HG02970 (cell line): Measurements from ENCODE around the gene RFX6.

Source experiments
- ATAC-seq: cut with Tn5 transposase; IDR thresholded peaks from one replicate; pipeline ENCODE4 v1.9.1; 2021; ENCODE audit warnings: mild to moderate bottlenecking, moderate library complexity, moderate number of reproducible peaks; ENCODE audit not compliant: unreplicated experiment, low FRiP score

Gene RFX6

DNA sequence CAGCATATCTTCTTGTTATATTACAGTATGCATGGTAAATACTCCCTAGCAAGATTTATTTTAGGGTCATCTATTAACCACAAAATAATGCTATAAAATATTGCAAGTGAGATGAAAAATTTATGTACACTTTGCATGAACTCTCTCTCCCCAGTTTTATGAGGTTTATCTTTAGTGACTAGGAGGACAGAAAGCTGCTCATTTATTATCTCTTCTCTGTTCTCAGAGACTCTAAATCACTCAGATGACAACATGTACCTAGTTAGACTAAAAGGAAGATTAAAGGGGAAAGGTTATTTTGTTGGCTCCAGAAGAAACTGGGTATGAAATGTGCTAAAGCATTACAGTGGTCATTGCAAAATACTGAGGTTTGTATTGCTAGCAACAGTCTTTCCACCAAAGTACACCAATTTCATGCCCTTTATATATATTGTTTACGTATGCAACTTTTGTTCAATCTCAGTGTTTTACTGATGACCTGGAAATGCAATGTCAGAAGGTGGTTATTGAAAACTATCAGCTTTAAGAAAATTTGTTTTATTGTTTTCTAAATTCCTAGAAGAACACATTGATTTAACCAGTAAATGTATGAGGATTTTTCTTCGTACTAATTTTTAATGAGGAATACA, 11.8 kb downstream of the RFX6 start:
- no peak for ATAC-seq

DNA sequence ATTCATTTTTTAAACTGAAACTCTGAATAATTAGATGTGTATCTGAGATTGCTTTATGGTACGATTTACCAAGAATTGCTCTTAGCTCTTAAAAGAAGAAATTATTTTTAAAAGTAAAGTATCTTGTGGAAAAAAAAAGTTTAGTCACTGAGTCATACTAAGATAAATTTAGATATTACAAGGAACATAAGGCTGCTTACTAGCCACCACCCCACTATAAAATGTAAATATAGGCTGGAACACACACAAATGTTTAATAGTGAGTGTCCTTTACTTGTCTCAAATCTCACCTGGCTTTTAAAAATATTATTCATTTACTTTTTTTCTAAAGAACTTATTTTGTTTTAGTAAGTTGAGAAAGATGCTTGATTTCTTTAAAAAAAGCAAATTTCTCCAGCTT, 17.6 kb downstream of the RFX6 start:
- ATAC-seq: no peak

DNA sequence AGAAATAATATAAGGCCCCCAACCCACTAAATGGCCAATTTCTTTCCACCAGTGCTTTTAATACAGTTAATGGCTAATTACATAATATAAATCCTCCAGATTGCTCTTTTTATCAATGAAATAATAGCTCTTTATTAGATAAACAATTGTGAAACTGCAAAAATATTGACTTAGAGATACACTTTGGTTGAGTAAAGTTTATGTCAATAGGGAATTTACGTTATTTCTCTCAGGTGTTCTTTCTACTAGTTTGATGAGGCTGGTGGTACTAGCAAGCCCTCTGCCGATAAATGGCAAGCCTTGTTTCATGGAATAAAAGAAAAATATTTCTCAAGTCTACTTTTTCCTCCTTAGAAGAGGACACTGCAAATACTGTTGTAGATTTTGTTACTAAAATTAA, 18.9 kb downstream of the RFX6 start:
- ATAC-seq: no peak

DNA sequence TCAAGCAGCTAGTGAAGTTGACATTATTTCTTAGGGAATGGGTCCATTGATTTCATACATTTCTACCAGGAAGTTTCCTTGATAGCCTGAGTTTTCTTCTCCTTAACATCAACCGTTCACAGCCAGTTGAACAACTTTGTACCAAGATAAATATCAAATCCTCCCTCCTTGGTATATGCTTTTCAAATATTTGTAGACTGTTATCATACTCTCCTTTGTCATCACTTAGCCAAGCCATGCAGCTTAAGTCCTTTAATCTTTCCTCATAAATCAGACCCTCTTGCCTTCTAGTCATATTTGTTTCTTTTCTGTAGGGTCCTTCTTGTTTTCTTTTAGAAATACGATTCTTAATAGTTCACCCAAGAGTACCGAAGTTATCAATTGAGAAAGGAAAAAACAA, 25.6 kb downstream of the RFX6 start:
- ATAC-seq: no peak

DNA sequence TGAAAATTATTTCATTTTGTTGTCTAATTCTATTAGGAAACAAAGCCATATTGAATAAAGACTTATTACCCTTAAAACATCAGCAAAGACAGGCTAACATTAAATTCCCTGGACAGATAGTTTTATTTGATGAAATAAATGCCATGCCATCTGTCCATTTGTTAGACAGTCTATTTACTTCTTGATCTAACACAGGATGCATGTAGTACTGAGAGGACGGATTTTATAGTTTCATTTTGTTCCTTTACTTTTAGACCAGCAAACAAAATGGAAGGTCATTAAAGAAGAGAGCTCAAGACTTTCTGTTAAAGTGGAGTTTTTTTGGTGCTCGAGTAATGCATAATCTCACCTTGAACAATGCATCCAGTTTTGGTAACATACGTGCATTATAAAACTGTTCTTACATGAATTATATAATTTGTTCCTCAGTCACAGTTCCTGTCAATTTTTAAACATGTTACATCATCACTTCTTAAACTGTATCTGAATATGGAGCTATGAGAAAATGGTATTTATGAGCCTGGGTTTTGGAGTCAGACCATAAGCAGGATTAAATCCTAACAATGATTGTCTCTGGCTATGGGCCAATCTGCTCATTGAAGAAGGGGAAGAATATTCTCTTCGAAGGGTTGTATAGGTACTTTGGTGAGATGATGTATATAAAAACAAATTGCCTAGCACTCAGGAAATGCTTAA, 46.0 kb downstream of the RFX6 start:
- ATAC-seq: no peak

DNA sequence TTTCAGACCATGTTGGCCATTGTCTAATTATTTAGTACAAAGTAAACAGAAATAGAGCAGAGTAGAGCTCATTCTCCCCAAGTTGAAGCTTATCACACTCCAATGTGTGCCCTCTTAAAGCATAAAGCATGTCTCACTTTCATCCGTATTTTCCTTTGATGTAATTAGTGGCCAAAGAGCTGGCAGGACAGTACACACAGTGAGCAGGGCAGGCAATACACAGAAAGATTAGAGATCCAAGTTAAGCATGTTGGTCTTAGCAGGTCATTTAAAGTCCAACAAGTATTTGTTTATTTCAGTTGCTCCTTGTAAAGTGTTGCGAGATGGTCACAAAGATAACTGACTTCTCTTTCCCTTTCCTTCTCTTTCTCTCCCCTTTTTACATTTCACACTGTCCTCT, 47.2 kb downstream of the RFX6 start:
- ATAC-seq: no peak

DNA sequence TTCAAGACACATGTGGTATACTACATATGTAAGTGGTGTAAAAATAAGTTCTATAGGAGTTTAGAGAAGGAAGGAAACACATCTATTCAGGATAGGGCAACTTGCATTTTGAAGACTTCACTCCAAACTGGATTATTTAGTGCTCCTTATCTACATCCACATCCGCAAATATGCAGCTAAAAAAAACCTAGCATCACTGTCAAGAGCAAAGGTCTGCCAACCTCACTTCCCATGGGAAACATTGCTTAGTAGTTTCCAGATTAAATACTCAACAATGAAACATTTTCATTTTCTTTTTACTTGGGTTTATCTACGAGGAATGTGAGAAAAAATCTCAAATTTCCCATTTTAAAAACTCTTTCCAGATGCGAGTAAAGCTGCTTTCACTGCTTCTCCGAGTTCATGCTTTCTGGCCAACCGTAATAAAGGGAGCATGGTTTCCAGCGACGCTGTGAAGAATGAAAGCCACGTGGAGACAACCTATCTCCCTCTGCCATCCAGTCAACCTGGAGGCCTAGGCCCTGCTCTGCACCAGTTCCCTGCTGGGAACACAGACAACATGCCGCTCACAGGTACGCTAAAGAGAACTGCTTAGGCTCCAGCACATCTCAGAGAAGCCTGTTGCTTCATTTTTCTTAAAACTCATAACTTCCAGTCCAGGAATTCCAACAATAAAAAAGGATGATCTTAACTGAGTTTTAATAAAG, 48.2 kb downstream of the RFX6 start:
- no peak for ATAC-seq

DNA sequence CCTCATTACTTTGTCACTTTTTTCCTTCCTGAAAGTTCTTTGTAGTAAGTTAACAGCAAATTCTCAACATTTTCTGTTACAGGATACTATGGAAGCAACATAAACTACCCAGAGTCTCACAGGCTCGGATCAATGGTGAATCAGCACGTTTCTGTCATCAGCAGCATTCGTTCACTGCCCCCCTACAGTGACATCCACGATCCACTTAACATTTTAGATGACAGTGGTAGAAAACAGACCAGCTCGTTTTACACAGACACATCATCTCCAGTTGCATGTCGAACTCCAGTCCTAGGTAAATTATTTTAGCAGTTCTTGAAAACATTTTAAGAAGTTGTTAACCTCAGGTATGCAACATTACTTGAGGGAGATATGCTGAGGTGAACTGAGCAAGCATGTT, 51.6 kb downstream of the RFX6 start:
- no peak for ATAC-seq

DNA sequence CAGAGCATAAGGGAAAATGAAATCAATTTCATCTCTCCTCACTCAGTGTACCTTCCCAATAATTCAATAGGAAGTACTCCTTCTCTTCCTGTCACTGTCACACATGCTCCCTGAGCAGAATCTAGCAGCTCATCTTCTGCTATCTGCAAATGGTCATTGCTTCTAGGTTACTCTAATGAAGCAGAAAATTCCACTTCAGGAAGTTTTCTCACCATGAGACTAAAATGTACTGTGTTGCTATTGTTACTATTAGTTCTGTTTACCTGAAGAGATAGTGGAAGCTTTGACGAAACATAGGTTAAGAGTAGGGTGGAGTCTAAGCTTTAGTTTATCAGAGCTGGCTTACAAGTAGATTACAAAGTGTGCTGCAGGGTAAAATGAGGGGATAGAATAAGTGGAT, 52.8 kb downstream of the RFX6 start:
- ATAC-seq: no peak

DNA sequence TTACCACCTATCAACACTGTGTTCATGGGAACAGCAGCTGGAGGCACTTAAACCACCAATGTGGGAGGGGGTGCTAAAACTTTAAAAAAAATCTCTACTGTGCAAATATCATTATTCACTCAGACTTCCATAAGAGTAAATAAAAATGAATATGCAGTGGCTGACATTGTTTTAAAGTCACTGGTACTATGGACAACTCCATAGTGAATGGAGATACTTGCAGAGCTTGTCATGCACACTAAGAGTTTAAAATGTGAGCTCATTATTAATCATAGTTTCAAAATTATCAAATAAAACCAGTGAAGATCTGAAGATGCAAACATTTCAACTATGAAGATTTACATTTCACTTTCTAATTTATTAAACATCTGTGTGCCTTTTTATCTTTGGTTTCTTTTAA, 54.4 kb downstream of the RFX6 start:
- ATAC-seq: no peak

DNA sequence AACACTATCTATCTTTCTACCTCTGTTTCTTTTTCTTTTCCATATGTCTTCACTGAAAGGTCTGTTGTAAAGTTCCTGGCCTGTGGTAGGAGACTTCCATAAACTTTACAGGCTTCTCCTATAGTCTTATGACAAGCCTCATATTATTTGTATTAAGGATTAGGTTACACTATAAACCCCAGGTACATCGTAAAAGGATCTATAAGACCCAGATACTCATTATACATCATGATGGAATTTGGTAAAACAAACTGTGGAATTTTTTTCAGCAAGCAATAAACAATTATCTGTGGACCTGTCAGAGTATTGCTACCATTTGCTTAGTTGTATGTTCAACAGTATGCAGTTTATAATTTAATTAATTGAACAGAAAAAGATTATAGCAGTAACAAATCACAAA, 55.5 kb downstream of the RFX6 start:
- no peak for ATAC-seq

DNA sequence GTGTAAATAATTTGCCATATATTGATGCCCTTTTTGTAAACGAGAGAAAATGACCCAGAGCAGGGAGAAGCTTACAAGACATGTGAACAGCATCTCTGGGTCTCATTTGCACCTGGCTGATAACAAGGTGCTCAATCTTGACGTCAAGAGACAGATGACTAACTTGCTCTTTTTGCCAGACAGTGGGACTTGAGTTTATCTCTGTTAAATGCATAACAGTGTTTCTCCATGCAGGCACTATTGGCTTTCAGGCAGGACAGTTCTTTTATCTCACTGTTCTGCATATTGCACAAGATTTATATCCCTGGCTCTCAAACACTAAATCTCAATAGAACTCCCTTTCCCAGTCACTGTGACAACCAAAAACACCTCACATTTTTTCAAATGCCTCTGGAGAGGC, 56.4 kb downstream of the RFX6 start:
- no peak for ATAC-seq

DNA sequence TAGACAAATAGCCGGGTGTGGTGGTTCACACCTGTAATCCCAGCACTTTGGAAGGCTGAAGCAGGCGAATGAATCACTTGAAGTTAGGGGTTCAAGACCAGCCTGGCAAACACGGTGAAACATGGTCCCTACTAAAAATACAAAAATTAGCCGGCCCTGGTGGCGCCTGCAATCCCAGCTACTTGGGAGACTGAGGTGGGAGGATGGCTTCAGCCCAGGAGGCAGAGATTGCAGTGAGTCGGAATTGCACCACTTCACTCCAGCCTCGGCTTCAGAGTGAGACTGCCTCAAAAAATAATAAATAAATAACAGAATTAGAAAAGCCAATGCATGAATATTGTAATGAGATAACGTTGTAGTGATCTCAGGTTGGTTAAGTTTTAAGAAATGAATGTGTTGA, 61.3 kb downstream of the RFX6 start:
- no peak for ATAC-seq

DNA sequence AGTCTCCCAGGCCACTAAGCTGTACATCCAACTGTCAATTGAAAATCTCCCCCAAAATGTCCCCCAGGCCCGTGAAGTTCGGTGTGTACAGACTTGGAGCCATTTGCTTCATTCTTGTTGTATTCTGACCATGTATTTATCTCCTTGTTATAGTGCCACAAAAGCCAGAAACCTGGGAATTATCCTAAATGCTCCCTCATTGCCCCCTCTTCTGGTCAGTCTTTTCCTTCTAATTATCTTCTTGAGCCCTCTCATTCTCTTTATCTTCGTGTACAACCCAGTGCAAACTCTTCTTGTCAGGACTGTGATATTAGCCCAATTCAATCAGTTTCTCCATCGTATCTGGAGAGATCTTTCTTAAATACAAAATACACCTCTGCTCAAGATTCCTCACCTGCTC, 64.7 kb downstream of the RFX6 start:
- ATAC-seq: no peak

DNA sequence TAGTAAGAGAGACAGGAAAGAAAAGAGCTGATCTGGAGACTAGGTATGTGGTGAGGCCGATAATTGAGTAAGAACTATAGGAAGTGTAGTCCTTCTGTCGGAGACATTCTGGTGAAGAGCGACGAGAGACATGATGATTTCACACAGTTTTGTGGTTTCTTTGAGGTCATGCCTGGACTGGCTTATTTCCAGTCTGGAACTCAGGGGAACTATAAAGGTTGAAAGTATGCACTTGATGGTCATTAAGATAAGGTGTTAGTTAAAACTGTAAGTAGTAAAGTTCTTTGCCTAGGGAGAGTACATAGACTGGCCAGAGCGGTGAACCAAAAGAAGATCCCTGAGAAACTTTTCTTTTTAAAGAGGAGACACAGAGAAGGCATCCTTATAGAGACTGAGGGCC, 68.8 kb downstream of the RFX6 start:
- no peak for ATAC-seq

DNA sequence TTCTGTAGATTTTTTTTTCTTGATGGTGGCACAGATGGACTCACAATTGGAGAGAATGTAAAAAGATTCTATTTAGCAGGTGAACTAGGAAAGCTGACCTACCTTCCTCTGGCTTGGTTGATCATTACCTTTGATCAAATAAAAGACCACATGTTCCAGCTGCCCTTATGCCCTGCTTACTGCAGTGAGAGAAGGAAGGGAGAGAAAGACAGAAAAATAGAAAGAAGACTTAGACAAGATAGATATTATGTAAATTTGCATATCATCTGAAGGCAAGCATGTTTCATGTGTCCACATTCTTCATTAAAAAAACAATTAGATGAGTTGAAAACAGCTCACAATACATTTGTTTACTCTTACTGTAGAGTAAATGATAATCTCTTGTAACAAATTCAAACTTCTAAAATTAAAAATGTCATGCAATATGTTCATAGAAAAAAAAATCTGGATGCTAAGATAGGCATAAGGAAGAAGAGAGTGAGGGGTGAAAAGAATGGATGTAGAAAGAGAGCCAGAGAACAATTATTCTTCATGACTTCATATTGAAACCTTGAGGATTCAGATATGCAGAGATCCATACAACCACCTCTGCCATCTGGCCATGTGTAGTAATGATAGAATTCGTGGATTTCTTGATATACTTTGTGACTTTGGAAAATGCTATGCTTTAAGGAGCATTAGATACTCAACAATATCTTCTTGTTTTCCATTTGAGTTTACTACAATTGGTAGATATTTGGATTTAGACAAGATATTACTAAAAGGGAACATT, 71.7 kb downstream of the RFX6 start:
- ATAC-seq: no peak

DNA sequence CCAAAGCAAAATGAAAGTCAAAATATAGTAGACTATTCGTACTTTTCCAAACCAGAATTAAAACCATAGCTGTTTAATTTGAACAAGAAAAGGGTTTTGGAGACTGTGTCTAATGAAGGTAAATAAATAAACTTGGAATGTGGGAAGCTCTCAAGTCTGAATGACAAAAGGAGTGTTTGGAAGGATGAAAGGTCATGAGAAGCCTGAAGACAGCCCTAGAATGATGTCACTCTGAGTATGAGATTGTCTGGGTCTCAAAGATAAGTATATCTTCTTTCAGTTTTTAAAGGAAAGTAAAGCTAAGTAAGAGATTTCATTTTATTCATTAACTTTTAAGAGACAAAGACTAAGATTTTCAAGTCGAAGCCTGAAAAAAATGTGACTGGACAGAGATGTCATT, 72.9 kb downstream of the RFX6 start:
- ATAC-seq: no peak

DNA sequence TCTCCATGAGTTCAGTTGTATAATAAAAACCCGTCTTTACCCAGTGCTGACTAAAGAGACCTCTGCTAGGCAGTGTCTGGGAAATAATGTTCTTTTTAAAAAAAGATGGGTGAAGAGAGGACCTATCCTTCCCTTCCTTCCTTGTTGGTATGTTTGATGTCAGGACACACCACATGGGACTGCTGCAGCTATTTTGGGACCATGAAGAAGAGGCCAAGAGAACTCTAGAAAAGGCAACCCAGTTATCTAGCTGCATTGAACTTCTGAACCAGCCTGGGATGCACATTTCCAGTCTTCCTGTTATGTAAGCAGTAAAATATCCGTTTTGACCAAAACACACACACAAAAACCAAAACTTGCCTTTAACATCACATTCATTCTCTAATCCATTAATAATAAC, 77.3 kb downstream of the RFX6 start:
- no peak for ATAC-seq

DNA sequence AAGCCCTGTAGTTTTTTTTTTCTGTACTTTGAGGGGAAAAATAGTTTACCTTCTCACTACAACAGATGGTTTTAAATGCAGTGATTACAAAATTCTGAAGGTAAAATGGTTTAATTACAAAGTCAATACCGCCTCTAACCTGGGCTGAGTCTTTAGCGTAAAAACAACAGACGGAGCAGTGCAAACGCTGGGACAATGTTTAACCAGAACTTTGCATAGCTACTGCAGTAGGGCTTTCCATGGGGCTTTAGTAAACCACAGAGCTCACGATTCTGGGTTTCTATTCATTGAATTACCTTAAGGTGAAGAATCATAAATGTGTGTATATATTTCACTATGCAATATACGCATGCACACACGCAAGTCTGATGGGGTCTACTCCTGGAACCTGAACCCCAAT, 77.9 kb downstream of the RFX6 start:
- no peak for ATAC-seq

DNA sequence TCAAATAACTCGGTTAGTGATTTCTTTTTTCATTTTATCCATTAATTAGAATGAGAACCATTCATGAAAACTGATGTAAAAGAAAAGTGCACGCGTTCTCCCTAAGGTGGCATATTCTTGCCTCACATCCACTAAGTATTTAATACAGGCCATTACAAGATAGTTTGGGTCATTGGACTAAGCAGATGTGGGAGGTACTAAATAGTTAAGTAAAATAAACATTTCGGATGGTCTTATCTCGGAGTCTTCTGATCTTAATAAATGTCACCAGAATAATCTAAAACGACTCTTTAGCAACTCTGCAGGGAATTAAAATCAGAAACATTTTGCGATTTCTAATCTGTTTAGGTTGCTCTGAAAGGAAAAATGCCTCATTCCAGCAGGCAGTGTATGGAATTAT, 78.7 kb downstream of the RFX6 start:
- no peak for ATAC-seq

DNA sequence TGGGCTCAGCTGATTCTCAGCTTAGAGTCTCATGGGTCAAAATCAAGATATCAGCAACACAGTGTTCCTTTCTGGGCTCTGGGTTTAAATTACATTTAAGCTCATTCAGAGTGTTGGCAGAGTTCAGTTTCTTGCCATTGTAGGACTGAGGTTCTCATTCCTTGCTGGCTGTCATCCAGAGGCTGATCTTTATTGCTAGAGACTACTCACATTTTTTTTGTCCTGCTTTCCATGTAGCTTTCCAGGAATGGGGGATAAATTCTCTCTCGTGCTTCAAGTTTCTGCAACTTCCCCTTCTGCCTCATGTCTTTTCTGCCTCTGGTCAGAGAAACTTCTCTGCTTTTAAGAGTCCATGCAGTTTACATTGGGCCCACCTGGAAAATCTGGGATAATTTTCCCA, 86.9 kb downstream of the RFX6 start:
- no peak for ATAC-seq
